AG10803 (cell line): Measurements from ENCODE around the gene STAT5A.

Experiments
- DNase-seq: peaks from one replicate; pipeline ENCODE4 v3.0.0; 2010; ENCODE audit warnings: low read depth
- H3K4me3 ChIP-seq: 2 replicates; pipeline ENCODE4 v1.5.1; 2011; ENCODE audit warnings: mild to moderate bottlenecking, low read length, control low read depth
- CTCF ChIP-seq: conservative IDR thresholded peaks from 2 replicates; pipeline ENCODE4 v1.5.1; 2011; ENCODE audit warnings: mild to moderate bottlenecking, low read length, control low read depth, inconsistent platforms

STAT5A gene

GRCh38 chr17:42275527-42276358 lies 12.6 kb upstream of the STAT5A start:
- H3K4me3 ChIP-seq = peak overlapping the region; percentile 72
- TF ChIP-seq CTCF = no peak
- DNase-seq = peak; percentile 40

GRCh38 chr17:42276359-42276608 lies 12.0 kb upstream of the STAT5A start, which contains the start of gene STAT5B:
TSS of gene STAT5B (minus strand) at chr17:42276391. CDS start at chr17:42232127, 44,264 bp downstream.
- no peak for TF ChIP-seq CTCF
- DNase-seq = peak; percentile 54
- peak within 1 kb of the TSS; percentile 72 for H3K4me3 ChIP-seq

DNA sequence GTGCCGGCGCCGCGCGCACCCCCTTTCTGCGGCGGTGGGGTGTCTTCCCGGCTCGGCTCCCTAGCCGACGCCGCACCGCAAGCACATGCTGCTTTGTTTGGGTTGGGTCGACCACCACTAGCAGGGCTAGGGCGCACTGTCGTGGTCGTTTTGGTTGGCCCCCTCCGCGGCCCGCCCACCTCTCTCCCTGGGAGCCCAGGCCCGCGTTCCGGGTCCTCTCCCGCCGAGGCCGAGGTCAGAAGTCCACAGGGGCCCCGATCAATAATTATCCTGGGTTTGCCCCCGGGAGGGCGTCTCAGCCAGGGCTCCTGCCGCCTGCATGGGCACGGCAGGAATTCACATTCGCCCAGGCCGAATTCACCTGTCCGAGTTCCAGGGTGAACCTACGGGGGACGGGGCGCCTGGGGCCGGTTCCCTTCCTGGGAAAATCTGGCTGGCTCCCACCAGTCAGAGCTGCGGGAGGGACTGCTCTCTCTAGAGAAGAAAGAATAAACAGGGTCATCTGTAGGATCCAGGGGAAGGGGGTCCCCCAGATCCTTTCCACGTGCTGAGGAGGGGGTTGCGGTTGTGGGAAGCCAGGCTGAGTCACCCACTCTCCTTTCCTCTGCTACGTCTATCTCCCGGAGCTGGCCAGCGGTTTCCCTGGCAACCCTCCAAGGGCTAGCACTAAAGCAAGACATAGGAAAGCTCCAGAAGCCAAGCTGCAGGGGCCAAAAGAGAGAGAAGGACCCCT lies 11.5 kb upstream of the STAT5A start:
- TF ChIP-seq CTCF = no peak
- H3K4me3 ChIP-seq = peak overlapping the region; percentile 63
- peak; percentile 73 for DNase-seq

GRCh38 chr17:42277342-42277712 lies 11.0 kb upstream of the STAT5A start:
- no peak for DNase-seq
- no peak overlapping the region; the same call in 1 of the 2 replicates for H3K4me3 ChIP-seq
- TF ChIP-seq CTCF = no peak

DNA sequence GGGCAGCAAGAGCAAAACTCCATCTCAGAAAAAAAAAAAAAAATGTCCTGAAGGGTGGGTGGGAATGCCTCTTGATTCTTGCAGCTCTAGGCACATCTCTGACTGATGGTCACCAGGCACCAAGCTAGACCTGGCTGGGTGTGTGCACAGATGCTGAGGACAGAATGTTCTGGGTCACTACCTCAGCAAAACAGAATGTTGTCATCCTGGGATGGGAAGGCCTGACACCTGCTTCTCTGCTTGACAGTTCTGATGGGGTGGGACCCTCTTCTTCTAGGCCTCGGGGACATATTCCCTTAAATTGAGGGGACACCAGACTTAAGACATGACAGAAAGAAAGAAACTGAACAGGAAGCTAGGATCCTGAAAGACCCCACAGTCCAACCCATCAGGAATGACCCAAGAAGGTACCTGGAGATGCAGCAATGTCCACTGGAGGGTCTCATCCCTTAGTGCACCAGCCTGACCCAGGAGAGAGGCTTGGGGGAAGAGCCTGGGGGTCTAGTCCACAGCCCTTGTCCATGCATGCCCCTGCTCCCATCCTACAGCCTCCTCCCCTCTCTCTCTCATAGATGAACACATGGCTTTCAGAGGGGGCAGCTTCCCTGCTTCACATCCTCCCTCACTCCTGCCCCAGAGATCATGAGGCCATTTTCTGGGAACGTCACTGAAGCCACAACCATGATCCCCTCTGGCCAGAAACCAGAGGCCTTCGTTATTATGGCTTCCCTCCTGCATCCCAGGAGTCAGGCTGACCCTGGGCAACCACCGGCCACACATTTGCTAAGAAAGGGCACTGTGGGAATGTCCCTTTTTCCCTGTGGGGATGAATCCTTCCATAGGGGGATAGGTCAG lies 8.3 kb upstream of the STAT5A start:
- H3K4me3 ChIP-seq = no peak overlapping the region
- DNase-seq = no peak
- no peak for TF ChIP-seq CTCF

GRCh38 chr17:42281571-42282096 lies 6.7 kb upstream of the STAT5A start:
- H3K4me3 ChIP-seq = no peak overlapping the region
- DNase-seq = no peak
- no peak for TF ChIP-seq CTCF
